Measurements from ENCODE around the gene KCNH1. TPM values are rescaled to one million over a fixed set of nuclear protein-coding genes. Genes with fewer than 3 reads are reported as not detected.

Gene KCNH1
- total and polyA plus RNA-seq, 2 donors from 2014 or later, result 0.54 TPM; not detected in 1

DNA sequence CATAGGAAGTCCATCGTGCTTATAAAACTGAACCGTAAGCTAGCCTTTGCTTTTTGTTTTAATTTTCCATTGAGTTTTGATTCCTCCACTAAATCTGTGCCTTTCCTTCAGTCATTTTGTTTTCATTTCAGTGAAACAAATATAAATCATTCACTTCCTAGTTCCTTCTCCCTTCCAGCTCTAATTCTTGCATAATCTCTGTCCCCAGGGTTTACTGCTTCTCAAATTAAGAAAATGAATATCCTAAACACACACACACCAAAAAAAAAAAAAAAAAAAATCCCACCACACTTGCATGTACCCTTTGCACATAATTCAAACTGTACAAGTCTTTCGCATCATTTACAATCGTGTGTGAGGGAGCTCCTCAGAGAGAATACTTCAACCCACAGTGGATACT, 6.8 kb downstream of the KCNH1 start:
- TF ChIP-seq, protein P1, sequence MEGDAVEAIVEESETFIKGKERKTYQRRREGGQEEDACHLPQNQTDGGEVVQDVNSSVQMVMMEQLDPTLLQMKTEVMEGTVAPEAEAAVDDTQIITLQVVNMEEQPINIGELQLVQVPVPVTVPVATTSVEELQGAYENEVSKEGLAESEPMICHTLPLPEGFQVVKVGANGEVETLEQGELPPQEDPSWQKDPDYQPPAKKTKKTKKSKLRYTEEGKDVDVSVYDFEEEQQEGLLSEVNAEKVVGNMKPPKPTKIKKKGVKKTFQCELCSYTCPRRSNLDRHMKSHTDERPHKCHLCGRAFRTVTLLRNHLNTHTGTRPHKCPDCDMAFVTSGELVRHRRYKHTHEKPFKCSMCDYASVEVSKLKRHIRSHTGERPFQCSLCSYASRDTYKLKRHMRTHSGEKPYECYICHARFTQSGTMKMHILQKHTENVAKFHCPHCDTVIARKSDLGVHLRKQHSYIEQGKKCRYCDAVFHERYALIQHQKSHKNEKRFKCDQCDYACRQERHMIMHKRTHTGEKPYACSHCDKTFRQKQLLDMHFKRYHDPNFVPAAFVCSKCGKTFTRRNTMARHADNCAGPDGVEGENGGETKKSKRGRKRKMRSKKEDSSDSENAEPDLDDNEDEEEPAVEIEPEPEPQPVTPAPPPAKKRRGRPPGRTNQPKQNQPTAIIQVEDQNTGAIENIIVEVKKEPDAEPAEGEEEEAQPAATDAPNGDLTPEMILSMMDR (IDR thresholded peaks at IDR 0.05; ENCODE audit: borderline replicate concordance, extremely low read depth, insufficient read depth), result no peak
- DNase-seq (no peak), FAIRE-seq (no peak)
- peaks cover 9% of the 10 kb centered on the region for H3K27me3 ChIP-seq (ENCODE audit: control insufficient read depth, insufficient read depth, low read length)
- intact Hi-C loops (cut with DNase I), result no loop called here
- H3K9ac ChIP-seq (ENCODE audit: low read length in 3 of 3), result no peak overlapping the region
- H3K4me1 ChIP-seq (ENCODE audit: control insufficient read depth in 2 of 3, insufficient read depth in 2 of 3, low read depth in 1 of 3, low read length in 3 of 3), result no peaks in the 10 kb centered on the region
- H3K4me3 ChIP-seq (ENCODE audit: low read length in 3 of 3), result no peak overlapping the region
- H3K36me3 ChIP-seq (ENCODE audit: control insufficient read depth in 2 of 3, insufficient read depth in 3 of 3, low read length in 3 of 3), result no peaks in the 10 kb centered on the region
- H3K9me3 ChIP-seq (ENCODE audit: control insufficient read depth in 2 of 3, insufficient read depth in 1 of 3, low read length in 3 of 3), result no peaks in the 10 kb centered on the region
- no peak overlapping the region for H3K27ac ChIP-seq (ENCODE audit: low read depth in 2 of 2, low read length in 2 of 2)

DNA sequence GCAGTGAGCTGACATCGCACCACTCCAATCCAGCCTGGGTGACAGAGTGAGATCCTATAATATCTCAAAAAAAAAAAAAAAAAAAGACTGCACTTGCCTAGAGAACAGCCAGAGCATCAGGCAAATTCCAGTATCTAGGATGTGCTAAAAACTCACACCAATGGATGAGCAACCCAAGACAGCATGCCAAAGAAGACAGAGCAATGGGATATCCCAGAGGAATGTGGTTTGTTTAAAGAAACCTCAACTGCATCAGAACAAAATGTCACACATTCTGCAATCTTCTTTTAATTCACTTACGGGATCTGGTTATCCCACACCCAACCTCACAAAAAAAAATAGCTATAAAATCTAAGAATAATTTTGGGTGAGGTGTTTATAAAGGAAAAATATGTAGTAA, 7.3 kb downstream of the KCNH1 start:
- H3K27me3 ChIP-seq (ENCODE audit: control insufficient read depth, insufficient read depth, low read length), result peaks cover 4% of the 10 kb centered on the region
- no peak overlapping the region for H3K9ac ChIP-seq (ENCODE audit: low read length in 3 of 3)
- H3K4me1 ChIP-seq (ENCODE audit: control insufficient read depth in 2 of 3, insufficient read depth in 2 of 3, low read depth in 1 of 3, low read length in 3 of 3), result no peaks in the 10 kb centered on the region
- intact Hi-C loops (cut with DNase I), result no loop called here
- H3K36me3 ChIP-seq (ENCODE audit: control insufficient read depth in 2 of 3, insufficient read depth in 3 of 3, low read length in 3 of 3), result no peaks in the 10 kb centered on the region
- no peak overlapping the region for H3K4me3 ChIP-seq (ENCODE audit: low read length in 3 of 3)
- DNase-seq (no peak), FAIRE-seq (no peak)
- H3K27ac ChIP-seq (ENCODE audit: low read depth in 2 of 2, low read length in 2 of 2), result no peak overlapping the region
- TF ChIP-seq, protein P1 (IDR thresholded peaks at IDR 0.05; ENCODE audit: borderline replicate concordance, extremely low read depth, insufficient read depth), result no peak
- no peaks in the 10 kb centered on the region for H3K9me3 ChIP-seq (ENCODE audit: control insufficient read depth in 2 of 3, insufficient read depth in 1 of 3, low read length in 3 of 3)

DNA sequence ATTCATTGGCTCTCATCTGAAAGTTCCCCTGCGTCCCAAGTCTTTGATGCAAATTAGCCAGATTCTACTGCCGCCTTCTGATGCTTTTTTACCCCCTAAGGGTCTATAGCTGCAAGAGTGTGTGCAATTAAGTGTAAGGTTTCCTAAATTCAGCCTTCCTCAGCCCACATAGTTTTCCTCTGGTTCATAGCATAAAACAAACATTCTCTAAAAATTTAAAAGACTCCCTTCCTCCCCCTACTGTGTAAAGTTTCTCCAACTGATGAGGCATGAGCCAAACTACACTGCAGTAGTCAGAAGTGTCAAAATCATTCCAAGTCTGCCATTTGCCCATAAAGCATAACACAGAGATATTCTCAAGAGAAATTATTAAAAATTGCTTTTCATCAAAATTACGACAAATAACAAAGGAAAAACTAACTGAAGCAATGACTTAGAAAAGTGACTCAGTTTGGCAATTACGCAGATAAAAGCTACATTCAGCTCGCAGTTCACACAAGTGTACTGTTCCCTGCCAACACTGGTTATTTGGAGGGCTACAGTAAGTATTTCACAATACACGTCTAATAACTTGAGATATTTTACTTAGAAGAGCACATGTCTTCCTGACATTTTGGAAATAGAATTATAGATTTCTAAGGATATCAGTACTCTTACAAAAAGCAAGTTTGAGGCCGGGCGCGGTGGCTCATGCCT, 15.4 kb downstream of the KCNH1 start:
- no peak overlapping the region for H3K27ac ChIP-seq (ENCODE audit: low read depth in 2 of 2, low read length in 2 of 2)
- intact Hi-C loops (cut with DNase I), result no loop called here
- peak in 2 of 5 donors; percentile 14 to 17 for DNase-seq
- H3K4me1 ChIP-seq (ENCODE audit: control insufficient read depth in 2 of 3, insufficient read depth in 2 of 3, low read depth in 1 of 3, low read length in 3 of 3), result no peaks in the 10 kb centered on the region
- no peaks in the 10 kb centered on the region for H3K9me3 ChIP-seq (ENCODE audit: control insufficient read depth in 2 of 3, insufficient read depth in 1 of 3, low read length in 3 of 3)
- H3K9ac ChIP-seq (ENCODE audit: low read length in 3 of 3), result no peak overlapping the region
- H3K4me3 ChIP-seq (ENCODE audit: low read length in 3 of 3), result no peak overlapping the region
- no peaks in the 10 kb centered on the region for H3K27me3 ChIP-seq (ENCODE audit: control insufficient read depth, insufficient read depth, low read length)
- no peak for FAIRE-seq
- TF ChIP-seq, protein P1 (IDR thresholded peaks at IDR 0.05; ENCODE audit: borderline replicate concordance, extremely low read depth, insufficient read depth), result no peak
- H3K36me3 ChIP-seq (ENCODE audit: control insufficient read depth in 2 of 3, insufficient read depth in 3 of 3, low read length in 3 of 3), result no peaks in the 10 kb centered on the region

DNA sequence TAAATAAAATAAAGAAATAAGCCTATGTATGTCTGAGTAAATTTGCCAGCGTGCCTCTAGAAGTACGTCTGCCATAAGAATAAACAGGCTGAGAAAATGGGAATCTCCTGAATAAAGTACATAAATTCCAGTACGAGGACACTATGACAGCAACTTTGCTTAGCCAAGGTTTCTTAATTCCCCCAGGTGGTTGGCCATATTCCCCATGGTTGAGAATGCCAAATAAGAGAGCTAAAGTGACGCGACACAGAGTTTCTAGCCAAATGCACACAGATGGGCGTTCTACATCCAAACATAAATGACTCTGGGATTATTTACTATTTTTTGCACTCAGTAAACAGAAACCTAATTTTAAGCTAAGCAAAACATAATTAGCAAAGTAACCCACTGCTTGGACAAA, 19.5 kb downstream of the KCNH1 start:
- Histone ChIP-seq H3K4me1 (ENCODE audit: control insufficient read depth in 2 of 3, insufficient read depth in 2 of 3, low read depth in 1 of 3, low read length in 3 of 3) (no peaks in the 10 kb centered on the region), H3K27me3 (ENCODE audit: control insufficient read depth, insufficient read depth, low read length) (no peaks in the 10 kb centered on the region), H3K9me3 (ENCODE audit: control insufficient read depth in 2 of 3, insufficient read depth in 1 of 3, low read length in 3 of 3) (no peaks in the 10 kb centered on the region), H3K36me3 (ENCODE audit: control insufficient read depth in 2 of 3, insufficient read depth in 3 of 3, low read length in 3 of 3) (no peaks in the 10 kb centered on the region), H3K4me3 (ENCODE audit: low read length in 3 of 3) (no peak overlapping the region), H3K9ac (ENCODE audit: low read length in 3 of 3) (no peak overlapping the region), H3K27ac (ENCODE audit: low read depth in 2 of 2, low read length in 2 of 2) (no peak overlapping the region)
- DNase-seq, result no peak
- no peak for FAIRE-seq
- intact Hi-C loops (cut with DNase I), result no loop called here
- TF ChIP-seq, protein P1 (IDR thresholded peaks at IDR 0.05; ENCODE audit: borderline replicate concordance, extremely low read depth, insufficient read depth), result no peak

Measured in kidney (tissue), 14 donors.